K562 (cell line): ENCODE measurements around the gene RIMS3. TPM values are rescaled to one million over a fixed set of nuclear protein-coding genes. Genes with fewer than 3 reads are reported as not detected.
A peak's percentile ranks its signal among the peaks of the same experiment; 100 is the strongest.

Experiments
- ARHGAP35 ChIP-seq: fragments of 450-650 bp; IDR thresholded peaks from 2 replicates; pipeline ENCODE4 v1.6.1; 2018; ENCODE audit not compliant: partially characterized antibody
- CBX3 ChIP-seq, 2 experiments: IDR thresholded peaks; 1 replicate in 1 of 2; 2 replicates in 1 of 2; pipeline ENCODE4 v1.6.1; 2012; ENCODE audit warnings: inconsistent platforms in 2 of 2, low read length in 2 of 2, borderline replicate concordance in 1 of 2, control low read depth in 1 of 2
- CEBPB ChIP-seq: fragments of 450-650 bp; IDR thresholded peaks from 2 replicates; pipeline ENCODE4 v1.6.1; 2016; ENCODE audit warnings: missing genetic modification characterization, missing compliant biosample characterization
- E2F3 ChIP-seq: fragments of 250-450 bp; sonication (Bioruptor Pico); IDR thresholded peaks from 2 replicates; pipeline ENCODE4 v1.4.0; 2020; ENCODE audit warnings: mild to moderate bottlenecking
- E2F5 ChIP-seq: sonication (generic); formaldehyde crosslinking; IDR thresholded peaks from 2 replicates; pipeline ENCODE4 v1.8.0; 2022; ENCODE audit warnings: mild to moderate bottlenecking, missing genetic modification reagents
- IFI16 ChIP-seq: fragments of 250-450 bp; sonication (Bioruptor Pico); IDR thresholded peaks from 2 replicates; pipeline ENCODE4 v2.1.2; 2022; ENCODE audit warnings: mild to moderate bottlenecking, inconsistent platforms
- KLF13 ChIP-seq: fragments of 450-650 bp; IDR thresholded peaks from 2 replicates; pipeline ENCODE4 v1.6.1; 2016; ENCODE audit warnings: missing genetic modification characterization, low read depth, mild to moderate bottlenecking, missing compliant biosample characterization, moderate library complexity, borderline replicate concordance
- LCOR ChIP-seq: sonication (generic); formaldehyde crosslinking; IDR thresholded peaks from 2 replicates; pipeline ENCODE4 v1.8.0; 2022; ENCODE audit warnings: mild to moderate bottlenecking, missing genetic modification reagents
- MTA1 ChIP-seq: fragments of 450-650 bp; IDR thresholded peaks from 2 replicates; pipeline ENCODE4 v1.6.1; 2017; ENCODE audit warnings: borderline replicate concordance
- NFXL1 ChIP-seq: fragments of 450-650 bp; formaldehyde crosslinking; IDR thresholded peaks from 2 replicates; pipeline ENCODE4 v1.4.0; 2021; ENCODE audit warnings: mild to moderate bottlenecking
- SIRT6 ChIP-seq: IDR thresholded peaks from one replicate; pipeline ENCODE4 v1.6.1; 2012; ENCODE audit warnings: low read depth, mild to moderate bottlenecking, control low read depth, inconsistent platforms, low read length, moderate library complexity
- SUPT5H ChIP-seq: fragments of 450-650 bp; IDR thresholded peaks from 2 replicates; pipeline ENCODE4 v1.6.1; 2016
- WHSC1 ChIP-seq: IDR thresholded peaks from one replicate; pipeline ENCODE4 v1.6.1; 2012; ENCODE audit warnings: low read length, control low read depth, inconsistent platforms
- ZNF740 ChIP-seq, 3 experiments: fragments of 200-800 bp in 1 of 3; sonication (Bioruptor generic) in 1 of 3; sonication (generic) in 1 of 3; formaldehyde crosslinking in 1 of 3; IDR thresholded peaks; 2 replicates each; pipeline versions ENCODE4 v1.6.1 to v1.8.0; 2016 to 2022; ENCODE audit warnings: mild to moderate bottlenecking in 2 of 3, missing compliant biosample characterization in 2 of 3, missing genetic modification characterization in 2 of 3, missing genetic modification reagents in 1 of 3
- polyA plus RNA-seq, 8 experiments: library from polyadenylated mRNA; depleted of rRNA in 4 of 8; stranded (reverse) in 5 of 8; unstranded in 3 of 8; fragments of >200 nt; fragmentation: Nextera tagmentation in 2 of 8; fragmentation: Illumina TruSeq in 1 of 8; extraction: Ambion mirVana in 2 of 8; extraction: Trizol in 1 of 8; gene quantifications; 2 replicates each; pipeline versions ENCODE4 v1.2.1 to v1.2.3, GENCODE V29; 2011 to 2014; ENCODE audit warnings: inconsistent platforms in 1 of 8, missing spikeins in 1 of 8
- total RNA-seq, 7 experiments: library from RNA; depleted of rRNA in 6 of 7; stranded (reverse); fragments of >200 nt in 6 of 7; fragmentation: Illumina TruSeq in 2 of 7; extraction: Trizol in 2 of 7; gene quantifications; 2 replicates each; pipeline versions ENCODE4 v1.2.1 to v1.2.3, GENCODE V29; 2011 to 2021; ENCODE audit warnings: low replicate concordance in 1 of 7
- TF ChIP-seq, protein P1 (sequence below): fragments of 450-650 bp; formaldehyde crosslinking; IDR thresholded peaks from 2 replicates; pipeline ENCODE4 v1.4.0; 2022; ENCODE audit warnings: missing genetic modification characterization
- TF ChIP-seq, protein P2 (sequence below): sonication (generic); formaldehyde crosslinking; IDR thresholded peaks from 2 replicates; pipeline ENCODE4 v1.8.0; 2022; ENCODE audit warnings: mild to moderate bottlenecking, missing genetic modification reagents, borderline replicate concordance
- TF ChIP-seq, protein P3 (sequence below): sonication (generic); formaldehyde crosslinking; IDR thresholded peaks from 2 replicates; pipeline ENCODE4 v1.8.0; 2022; ENCODE audit warnings: mild to moderate bottlenecking, missing genetic modification reagents

Gene RIMS3
- total and polyA plus RNA-seq, 9 of the 15 experiments (the other 6 are each of a cell fraction or from before 2014, with no cell fraction given), result 0.06 to 1.2 (median 0.59) TPM

DNA sequence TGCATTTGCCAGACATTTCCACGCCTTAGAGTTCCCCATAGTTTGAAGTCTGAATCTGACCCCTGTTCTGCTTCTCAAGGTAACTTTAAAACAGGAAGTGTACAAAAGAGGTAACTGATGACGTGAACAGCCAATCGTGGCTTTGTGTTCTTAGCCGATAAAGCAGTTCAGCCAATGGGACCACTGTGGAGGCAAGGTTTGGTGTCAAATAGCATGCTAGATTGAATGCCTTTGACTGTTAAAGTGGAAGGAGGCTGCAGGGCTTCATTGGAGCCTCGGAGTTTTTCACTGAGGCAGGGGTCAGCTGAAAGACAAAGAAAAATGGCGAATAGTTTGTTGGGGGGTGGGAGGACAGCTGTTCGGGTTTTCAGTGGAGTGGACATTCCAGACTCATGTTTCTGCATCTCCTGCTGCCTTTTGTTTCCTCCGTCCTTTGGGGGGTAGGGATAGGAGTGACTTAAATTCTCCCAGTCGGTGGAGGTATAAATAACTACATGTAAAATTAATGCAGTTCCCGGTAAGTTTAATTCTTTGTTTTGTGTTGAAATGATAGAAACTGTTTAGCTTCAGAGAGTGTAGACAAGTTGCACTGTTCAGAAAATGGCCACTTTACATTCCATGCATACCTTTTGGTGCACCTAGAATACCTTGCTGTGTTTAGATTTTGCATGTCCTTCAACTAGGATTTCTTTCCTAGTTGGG lies 43.8 kb upstream of the RIMS3 start (continued):
- TF ChIP-seq KLF13 (tag) (no peak), E2F3 (CRISPR knock-in tag) (no peak), LCOR (CRISPR knock-in tag) (no peak), ARHGAP35 (no peak), NFXL1 (CRISPR knock-in tag) (no peak), E2F5 (CRISPR knock-in tag) (no peak), MTA1 (0 out of 2 replicates have a peak, but pooled peaks have one; percentile 32), WHSC1 (no peak), IFI16 (CRISPR knock-in tag) (no peak), SUPT5H (peak; percentile 91), CEBPB (tag) (no peak), CBX3 (IDR thresholded peaks at IDR 0.05; ENCODE audit: borderline replicate concordance in 1 of 2, low read length in 2 of 2) (0 out of 3 replicates have a peak, but pooled peaks of 1 of the 2 experiments have one; percentile 55), SIRT6 (no peak), ZNF740 (CRISPR knock-in tag; IDR thresholded peaks at IDR 0.05) (no peak), ZNF740 (tag; IDR thresholded peaks at IDR 0.05) (no peak)
- TF ChIP-seq, protein P1, sequence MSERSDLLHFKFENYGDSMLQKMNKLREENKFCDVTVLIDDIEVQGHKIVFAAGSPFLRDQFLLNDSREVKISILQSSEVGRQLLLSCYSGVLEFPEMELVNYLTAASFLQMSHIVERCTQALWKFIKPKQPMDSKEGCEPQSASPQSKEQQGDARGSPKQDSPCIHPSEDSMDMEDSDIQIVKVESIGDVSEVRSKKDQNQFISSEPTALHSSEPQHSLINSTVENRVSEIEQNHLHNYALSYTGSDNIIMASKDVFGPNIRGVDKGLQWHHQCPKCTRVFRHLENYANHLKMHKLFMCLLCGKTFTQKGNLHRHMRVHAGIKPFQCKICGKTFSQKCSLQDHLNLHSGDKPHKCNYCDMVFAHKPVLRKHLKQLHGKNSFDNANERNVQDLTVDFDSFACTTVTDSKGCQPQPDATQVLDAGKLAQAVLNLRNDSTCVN, result 0 out of 2 replicates have a peak, but pooled peaks have one; percentile 18
- TF ChIP-seq, protein P2, sequence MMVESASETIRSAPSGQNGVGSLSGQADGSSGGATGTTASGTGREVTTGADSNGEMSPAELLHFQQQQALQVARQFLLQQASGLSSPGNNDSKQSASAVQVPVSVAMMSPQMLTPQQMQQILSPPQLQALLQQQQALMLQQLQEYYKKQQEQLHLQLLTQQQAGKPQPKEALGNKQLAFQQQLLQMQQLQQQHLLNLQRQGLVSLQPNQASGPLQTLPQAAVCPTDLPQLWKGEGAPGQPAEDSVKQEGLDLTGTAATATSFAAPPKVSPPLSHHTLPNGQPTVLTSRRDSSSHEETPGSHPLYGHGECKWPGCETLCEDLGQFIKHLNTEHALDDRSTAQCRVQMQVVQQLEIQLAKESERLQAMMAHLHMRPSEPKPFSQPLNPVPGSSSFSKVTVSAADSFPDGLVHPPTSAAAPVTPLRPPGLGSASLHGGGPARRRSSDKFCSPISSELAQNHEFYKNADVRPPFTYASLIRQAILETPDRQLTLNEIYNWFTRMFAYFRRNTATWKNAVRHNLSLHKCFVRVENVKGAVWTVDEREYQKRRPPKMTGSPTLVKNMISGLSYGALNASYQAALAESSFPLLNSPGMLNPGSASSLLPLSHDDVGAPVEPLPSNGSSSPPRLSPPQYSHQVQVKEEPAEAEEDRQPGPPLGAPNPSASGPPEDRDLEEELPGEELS (CRISPR knock-in tag), result no peak
- TF ChIP-seq, protein P3, sequence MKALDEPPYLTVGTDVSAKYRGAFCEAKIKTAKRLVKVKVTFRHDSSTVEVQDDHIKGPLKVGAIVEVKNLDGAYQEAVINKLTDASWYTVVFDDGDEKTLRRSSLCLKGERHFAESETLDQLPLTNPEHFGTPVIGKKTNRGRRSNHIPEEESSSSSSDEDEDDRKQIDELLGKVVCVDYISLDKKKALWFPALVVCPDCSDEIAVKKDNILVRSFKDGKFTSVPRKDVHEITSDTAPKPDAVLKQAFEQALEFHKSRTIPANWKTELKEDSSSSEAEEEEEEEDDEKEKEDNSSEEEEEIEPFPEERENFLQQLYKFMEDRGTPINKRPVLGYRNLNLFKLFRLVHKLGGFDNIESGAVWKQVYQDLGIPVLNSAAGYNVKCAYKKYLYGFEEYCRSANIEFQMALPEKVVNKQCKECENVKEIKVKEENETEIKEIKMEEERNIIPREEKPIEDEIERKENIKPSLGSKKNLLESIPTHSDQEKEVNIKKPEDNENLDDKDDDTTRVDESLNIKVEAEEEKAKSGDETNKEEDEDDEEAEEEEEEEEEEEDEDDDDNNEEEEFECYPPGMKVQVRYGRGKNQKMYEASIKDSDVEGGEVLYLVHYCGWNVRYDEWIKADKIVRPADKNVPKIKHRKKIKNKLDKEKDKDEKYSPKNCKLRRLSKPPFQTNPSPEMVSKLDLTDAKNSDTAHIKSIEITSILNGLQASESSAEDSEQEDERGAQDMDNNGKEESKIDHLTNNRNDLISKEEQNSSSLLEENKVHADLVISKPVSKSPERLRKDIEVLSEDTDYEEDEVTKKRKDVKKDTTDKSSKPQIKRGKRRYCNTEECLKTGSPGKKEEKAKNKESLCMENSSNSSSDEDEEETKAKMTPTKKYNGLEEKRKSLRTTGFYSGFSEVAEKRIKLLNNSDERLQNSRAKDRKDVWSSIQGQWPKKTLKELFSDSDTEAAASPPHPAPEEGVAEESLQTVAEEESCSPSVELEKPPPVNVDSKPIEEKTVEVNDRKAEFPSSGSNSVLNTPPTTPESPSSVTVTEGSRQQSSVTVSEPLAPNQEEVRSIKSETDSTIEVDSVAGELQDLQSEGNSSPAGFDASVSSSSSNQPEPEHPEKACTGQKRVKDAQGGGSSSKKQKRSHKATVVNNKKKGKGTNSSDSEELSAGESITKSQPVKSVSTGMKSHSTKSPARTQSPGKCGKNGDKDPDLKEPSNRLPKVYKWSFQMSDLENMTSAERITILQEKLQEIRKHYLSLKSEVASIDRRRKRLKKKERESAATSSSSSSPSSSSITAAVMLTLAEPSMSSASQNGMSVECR, result no peak
- TF ChIP-seq, all 486 proteins: peak for 122
